Parathyroid adenoma (tissue), 2 donors: ENCODE data around the gene AHNAK.

Experiments
- H2AFZ ChIP-seq: fragments of 300-600 bp; sonication (generic); one replicate; pipeline ENCODE4 v1.7.0; 2017; ENCODE audit warnings: antibody characterized with exemption, mild to moderate bottlenecking
- H3K27ac ChIP-seq: fragments of 300-600 bp; sonication (generic); one replicate; pipeline ENCODE4 v1.7.0; 2017
- H3K27me3 ChIP-seq: fragments of 300-600 bp; sonication (generic); one replicate; pipeline ENCODE4 v1.7.0; 2017; ENCODE audit warnings: low read length; ENCODE audit not compliant: control insufficient read depth, insufficient read depth
- H3K36me3 ChIP-seq: fragments of 300-600 bp; sonication (generic); one replicate; pipeline ENCODE4 v1.7.0; 2017; ENCODE audit warnings: low read length; ENCODE audit not compliant: control insufficient read depth, insufficient read depth
- H3K4me1 ChIP-seq: fragments of 300-600 bp; sonication (generic); one replicate; pipeline ENCODE4 v1.7.0; 2017; ENCODE audit warnings: control low read depth
- H3K4me2 ChIP-seq: fragments of 300-600 bp; sonication (generic); one replicate; pipeline ENCODE4 v1.7.0; 2017; ENCODE audit warnings: low read length
- H3K4me3 ChIP-seq: fragments of 300-600 bp; sonication (generic); one replicate; pipeline ENCODE4 v1.7.0; 2017; ENCODE audit warnings: low read depth, low read length
- H3K79me2 ChIP-seq: fragments of 300-600 bp; sonication (generic); one replicate; pipeline ENCODE4 v1.7.0; 2017; ENCODE audit warnings: control low read depth
- H3K9ac ChIP-seq: fragments of 300-600 bp; sonication (generic); one replicate; pipeline ENCODE4 v1.7.0; 2017; ENCODE audit warnings: mild to moderate bottlenecking
- H3K9me3 ChIP-seq: fragments of 300-600 bp; sonication (generic); one replicate; pipeline ENCODE4 v1.7.0; 2017; ENCODE audit warnings: low read length; ENCODE audit not compliant: control insufficient read depth
- CTCF ChIP-seq: fragments of 300-600 bp; sonication (generic); IDR thresholded peaks from one replicate; pipeline ENCODE4 v1.7.0; 2017; ENCODE audit warnings: antibody characterized with exemption, mild to moderate bottlenecking
- donor health status: primary hyperparathyroidism.

Gene AHNAK

GRCh38 chr11:62410972-62411371, 135.6 kb downstream of the AHNAK start:
- no peaks in the 10 kb centered on the region for H3K4me1 ChIP-seq
- H3K27ac ChIP-seq: no peak overlapping the region
- H3K4me2 ChIP-seq: no peak overlapping the region
- no peak overlapping the region for H3K4me3 ChIP-seq
- H3K36me3 ChIP-seq: no peaks in the 10 kb centered on the region
- no peak overlapping the region for H2AFZ ChIP-seq
- no peak for TF ChIP-seq CTCF
- H3K27me3 ChIP-seq: no peaks in the 10 kb centered on the region
- no peaks in the 10 kb centered on the region for H3K9me3 ChIP-seq
- H3K79me2 ChIP-seq: no peaks in the 10 kb centered on the region
- H3K9ac ChIP-seq: no peak overlapping the region

DNA sequence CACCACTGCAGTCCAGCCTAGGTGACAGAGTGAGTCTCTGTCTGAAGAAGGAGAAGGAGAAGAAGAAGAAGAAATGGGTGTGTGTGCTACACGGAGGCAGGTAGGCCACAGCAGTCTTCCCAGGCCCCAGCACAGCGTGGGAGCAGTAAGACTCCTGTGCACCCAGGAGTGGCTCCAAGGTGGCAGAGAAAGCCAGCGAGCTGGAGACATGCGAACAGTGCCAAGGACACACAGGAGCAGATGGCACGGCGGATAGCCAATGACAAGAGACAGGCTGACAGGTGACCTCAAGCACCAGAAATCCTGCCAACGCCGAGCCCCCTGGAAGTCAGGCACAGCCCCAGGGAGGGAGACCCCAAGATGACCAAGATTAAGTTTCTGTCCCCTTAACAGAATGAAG, 136.8 kb downstream of the AHNAK start:
- H2AFZ ChIP-seq: no peak overlapping the region
- H3K79me2 ChIP-seq: no peaks in the 10 kb centered on the region
- no peak for TF ChIP-seq CTCF
- no peaks in the 10 kb centered on the region for H3K4me1 ChIP-seq
- H3K36me3 ChIP-seq: no peaks in the 10 kb centered on the region
- no peak overlapping the region for H3K4me3 ChIP-seq
- no peak overlapping the region for H3K27ac ChIP-seq
- H3K9me3 ChIP-seq: no peaks in the 10 kb centered on the region
- H3K9ac ChIP-seq: no peak overlapping the region
- H3K27me3 ChIP-seq: no peaks in the 10 kb centered on the region
- H3K4me2 ChIP-seq: no peak overlapping the region

DNA sequence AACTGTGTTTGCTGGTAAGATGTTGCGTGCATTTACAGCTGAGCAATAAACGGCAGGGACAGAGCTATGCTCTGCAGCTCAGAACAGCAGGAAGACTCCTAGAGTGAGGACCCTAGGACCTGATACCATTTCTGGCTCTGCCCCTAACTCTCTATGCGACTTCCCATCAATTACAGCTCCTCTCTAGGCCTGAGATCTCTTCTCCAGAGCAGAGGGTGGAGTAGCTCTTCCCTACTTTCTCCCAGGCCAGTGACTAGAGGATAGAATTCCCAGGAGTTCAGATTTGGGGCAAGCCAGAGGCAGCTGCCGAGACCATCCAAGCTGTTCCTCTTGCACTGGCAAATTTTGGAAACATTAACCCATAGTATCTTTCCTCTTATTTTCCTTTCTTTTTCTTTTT, 140.6 kb downstream of the AHNAK start:
- H3K27ac ChIP-seq: no peak overlapping the region
- H3K9me3 ChIP-seq: no peaks in the 10 kb centered on the region

DNA sequence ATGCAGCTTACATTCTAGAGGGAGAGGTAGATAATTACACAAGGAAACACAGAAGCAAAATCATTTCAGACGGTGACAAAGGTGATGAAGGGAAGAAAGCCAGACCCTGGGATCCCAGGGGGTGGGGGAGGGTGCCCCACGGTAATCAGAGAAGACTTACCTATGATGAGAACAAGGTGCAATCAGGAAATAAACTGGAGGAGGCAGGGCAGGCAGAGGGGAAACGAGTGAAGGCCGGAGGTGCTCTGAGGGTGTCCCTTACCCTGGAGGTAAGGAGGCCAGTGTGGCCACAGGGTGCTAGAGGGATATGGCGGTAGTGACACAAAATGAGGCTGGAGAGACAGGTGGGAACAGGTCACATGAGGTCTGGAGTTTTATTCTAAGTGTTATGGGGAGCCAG, 141.7 kb downstream of the AHNAK start:
- no peak overlapping the region for H3K9ac ChIP-seq
- H2AFZ ChIP-seq: no peak overlapping the region
- H3K4me3 ChIP-seq: no peak overlapping the region
- no peaks in the 10 kb centered on the region for H3K9me3 ChIP-seq
- H3K4me2 ChIP-seq: no peak overlapping the region
- H3K27me3 ChIP-seq: no peaks in the 10 kb centered on the region
- H3K79me2 ChIP-seq: no peaks in the 10 kb centered on the region
- TF ChIP-seq CTCF: no peak
- no peaks in the 10 kb centered on the region for H3K4me1 ChIP-seq
- H3K27ac ChIP-seq: no peak overlapping the region
- H3K36me3 ChIP-seq: no peaks in the 10 kb centered on the region

More for the DNA sequence above, 140.6 kb downstream of the AHNAK start:
- Histone ChIP-seq H3K27me3 (no peaks in the 10 kb centered on the region), H2AFZ (no peak overlapping the region), H3K4me1 (no peaks in the 10 kb centered on the region), H3K79me2 (no peaks in the 10 kb centered on the region), H3K9ac (no peak overlapping the region), H3K36me3 (no peaks in the 10 kb centered on the region), H3K4me2 (no peak overlapping the region), H3K4me3 (no peak overlapping the region)
- no peak for TF ChIP-seq CTCF

DNA sequence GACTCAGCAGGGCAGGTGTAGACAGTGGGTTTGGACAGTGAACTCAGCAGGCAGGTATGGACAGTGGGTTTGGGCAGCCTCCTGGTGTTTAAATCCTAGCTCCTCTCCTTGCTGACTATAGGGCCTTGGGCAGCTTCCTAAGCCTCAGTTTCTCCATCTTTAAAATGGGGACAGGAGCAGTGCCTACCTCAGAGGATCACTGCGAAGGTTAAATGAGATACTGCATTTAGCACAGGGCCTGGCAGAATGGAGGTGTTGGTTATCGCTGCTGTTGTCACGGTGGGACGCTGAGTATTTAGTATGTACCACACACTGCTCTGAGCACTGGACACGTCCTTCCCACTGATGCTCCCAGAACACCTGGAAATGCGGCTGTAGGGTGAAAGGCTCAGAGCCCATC, 142.2 kb downstream of the AHNAK start:
- H3K36me3 ChIP-seq: no peaks in the 10 kb centered on the region
- no peaks in the 10 kb centered on the region for H3K79me2 ChIP-seq
- H3K4me3 ChIP-seq: no peak overlapping the region
- no peak overlapping the region for H2AFZ ChIP-seq
- H3K27ac ChIP-seq: no peak overlapping the region
- no peaks in the 10 kb centered on the region for H3K4me1 ChIP-seq
- H3K9ac ChIP-seq: no peak overlapping the region
- H3K4me2 ChIP-seq: no peak overlapping the region
- no peaks in the 10 kb centered on the region for H3K27me3 ChIP-seq
- TF ChIP-seq CTCF: no peak
- no peaks in the 10 kb centered on the region for H3K9me3 ChIP-seq
